Measurements from ENCODE around the gene ZNF106.

ZNF106 gene

DNA sequence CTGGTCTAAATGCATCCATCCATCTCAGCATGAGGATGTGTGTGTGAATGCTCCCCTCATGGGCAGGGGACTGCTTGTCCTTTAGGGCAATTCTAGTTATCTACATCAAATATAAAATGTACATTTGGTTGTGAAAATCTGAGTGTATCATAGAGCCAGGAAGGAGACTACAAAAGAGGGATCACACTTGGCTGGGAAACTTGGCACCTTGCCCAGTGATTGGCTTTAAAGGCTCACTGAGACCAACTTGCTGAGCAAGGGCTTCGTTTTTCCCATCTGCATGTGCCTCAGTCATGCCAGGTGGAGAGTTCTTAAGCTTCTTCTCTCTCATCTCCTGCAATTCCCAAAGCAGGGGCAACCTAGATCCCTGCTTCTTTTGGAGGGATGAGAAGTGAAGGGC, 126.4 kb downstream of the ZNF106 start:
- DNase-seq: no peak

DNA sequence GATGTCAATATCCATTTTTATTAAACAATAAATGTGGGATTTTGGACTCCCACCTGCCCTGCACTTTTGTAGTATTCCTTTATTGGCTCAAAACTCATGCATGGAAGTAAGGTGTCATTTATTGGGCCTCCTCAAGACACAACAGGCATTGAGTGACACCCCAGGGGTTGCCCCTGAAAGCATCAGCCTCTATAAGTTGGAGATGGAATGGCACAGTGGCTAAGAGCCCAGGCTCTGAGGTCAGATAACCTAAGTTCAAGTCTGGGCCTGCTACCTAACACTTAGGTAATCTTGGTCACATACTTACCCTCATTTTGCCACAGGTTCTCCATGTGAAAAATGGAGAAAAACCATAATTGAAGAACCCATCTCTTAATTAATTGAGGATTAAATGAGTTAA, 127.0 kb downstream of the ZNF106 start:
- DNase-seq: no peak

DNA sequence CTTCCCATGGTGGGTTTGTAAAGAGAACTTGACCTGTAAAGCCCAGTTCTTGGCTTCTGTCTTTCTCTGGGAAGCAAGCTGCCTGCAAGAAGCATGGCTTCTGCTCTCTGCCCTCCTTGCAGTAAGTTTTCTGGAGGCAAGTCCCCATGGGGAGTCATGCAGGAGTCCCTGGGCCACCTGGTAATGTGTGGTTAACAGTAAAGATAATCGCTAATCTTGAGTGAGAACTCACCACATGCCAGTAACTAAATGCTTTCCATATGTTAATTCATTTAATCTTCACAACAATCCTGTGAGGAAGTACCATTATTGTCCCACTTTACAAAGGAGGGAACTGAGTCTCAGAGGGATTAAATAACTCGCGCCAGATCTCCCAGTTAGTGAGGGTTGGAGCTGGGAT, 127.5 kb downstream of the ZNF106 start:
- DNase-seq: no peak

Data from KG1 (cell line).